ENCODE data around the gene ADAM12.
"Not testable (repeated sequence)": the region's sequence is repeated elsewhere in the genome, so short reads cannot be mapped to it uniquely, and the experiment has no call there.

ADAM12 gene

DNA sequence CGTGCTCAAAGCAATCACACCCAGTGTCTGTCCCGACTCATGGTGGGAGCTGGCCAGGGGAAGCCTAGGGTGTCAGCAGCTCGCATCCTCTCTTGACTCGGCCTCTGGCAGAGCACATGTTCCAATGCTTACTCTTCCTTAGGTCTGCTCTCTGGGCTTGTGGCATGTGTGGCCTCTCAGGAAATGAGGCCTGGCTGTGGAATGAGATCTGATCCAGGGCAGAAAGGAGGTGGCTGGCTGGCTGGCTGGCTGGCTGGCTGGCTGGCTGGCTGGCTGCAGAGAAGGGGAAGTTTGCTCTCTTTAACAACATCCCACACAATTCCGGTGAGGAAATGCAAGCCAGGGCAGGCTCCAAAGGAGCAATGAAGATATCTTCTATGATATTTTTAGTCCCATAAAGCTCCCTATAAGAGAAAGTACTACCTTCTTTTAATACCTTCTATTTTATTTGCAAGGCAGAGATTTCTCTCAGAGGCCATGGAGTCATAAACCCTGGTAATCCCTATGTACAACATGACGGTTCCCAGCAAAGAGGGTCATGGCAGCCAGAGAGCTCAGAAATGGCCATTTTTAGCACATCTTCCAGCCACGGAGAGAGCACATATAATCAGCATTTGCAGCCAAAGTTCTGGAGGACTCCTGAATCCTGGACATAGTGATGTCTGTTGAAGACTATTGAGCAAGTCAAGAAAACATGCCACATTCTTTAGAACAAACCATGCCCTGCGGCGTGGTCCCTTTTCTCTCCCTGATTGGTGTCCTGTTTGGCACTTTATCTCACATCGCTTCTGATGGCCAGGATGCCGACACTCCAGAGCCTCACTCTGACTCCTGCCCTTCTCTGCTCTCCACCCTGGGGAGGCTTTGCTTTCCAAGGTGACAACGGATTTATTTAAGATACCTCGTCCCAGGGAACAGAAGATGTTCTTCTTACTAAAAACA lies 338.2 kb downstream of the ADAM12 start:
- H3K4me1 ChIP-seq, result peaks cover 4% of the 10 kb centered on the region; the same call in 1 of the 2 replicates
- no peak overlapping the region for H3K4me3 ChIP-seq (ENCODE audit: low read depth, low read length)
- H3K36me3 ChIP-seq, result no peaks in the 10 kb centered on the region
- TF ChIP-seq, protein P1, sequence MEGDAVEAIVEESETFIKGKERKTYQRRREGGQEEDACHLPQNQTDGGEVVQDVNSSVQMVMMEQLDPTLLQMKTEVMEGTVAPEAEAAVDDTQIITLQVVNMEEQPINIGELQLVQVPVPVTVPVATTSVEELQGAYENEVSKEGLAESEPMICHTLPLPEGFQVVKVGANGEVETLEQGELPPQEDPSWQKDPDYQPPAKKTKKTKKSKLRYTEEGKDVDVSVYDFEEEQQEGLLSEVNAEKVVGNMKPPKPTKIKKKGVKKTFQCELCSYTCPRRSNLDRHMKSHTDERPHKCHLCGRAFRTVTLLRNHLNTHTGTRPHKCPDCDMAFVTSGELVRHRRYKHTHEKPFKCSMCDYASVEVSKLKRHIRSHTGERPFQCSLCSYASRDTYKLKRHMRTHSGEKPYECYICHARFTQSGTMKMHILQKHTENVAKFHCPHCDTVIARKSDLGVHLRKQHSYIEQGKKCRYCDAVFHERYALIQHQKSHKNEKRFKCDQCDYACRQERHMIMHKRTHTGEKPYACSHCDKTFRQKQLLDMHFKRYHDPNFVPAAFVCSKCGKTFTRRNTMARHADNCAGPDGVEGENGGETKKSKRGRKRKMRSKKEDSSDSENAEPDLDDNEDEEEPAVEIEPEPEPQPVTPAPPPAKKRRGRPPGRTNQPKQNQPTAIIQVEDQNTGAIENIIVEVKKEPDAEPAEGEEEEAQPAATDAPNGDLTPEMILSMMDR (IDR thresholded peaks at IDR 0.05; ENCODE audit: low read depth, low read length), result no peak
- peak; percentile 56 for DNase-seq
- H3K27me3 ChIP-seq, result no peaks in the 10 kb centered on the region
- no peaks in the 10 kb centered on the region for H3K9me3 ChIP-seq

DNA sequence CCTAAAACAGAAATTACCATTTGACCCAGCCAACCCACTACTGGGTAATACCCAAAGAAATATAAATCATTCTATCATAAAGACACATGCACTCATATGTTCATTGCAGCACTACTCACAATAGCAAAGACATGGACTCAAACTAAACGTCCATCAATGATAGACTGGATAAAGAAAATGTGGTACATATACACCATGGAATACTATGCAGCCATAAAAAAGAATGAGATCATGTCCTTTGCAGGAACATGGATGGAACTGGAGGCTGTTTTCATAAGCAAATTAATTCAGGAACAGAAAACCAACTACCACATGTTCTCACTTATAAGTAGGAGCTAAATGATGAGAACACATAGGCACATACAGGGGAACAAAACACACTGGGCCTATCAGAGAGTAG lies 340.5 kb downstream of the ADAM12 start:
- H3K9me3 ChIP-seq, DNase-seq, H3K36me3 ChIP-seq: not testable (repeated sequence)

DNA sequence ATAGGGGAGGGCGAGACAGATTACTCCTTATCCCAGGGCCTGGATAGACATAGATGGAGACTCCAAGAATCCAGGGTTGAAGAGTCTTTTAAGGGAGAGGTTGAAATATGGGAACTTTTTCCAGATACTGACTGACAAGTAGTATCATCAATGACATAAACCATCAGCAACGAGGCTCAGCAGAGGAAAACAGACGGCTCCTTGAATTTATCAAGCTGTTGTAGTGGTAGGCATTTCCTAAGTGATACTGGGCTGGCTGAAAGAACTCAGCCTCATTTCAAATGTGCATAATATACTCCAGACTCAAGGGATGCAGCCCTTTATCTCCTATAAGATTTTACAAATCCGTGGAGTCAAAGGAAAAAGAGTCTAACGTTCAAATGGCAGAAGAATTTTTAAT lies 341.4 kb downstream of the ADAM12 start:
- no peak for DNase-seq
- Histone ChIP-seq H3K4me1 (peaks cover 8% of the 10 kb centered on the region), H3K9me3 (no peaks in the 10 kb centered on the region), H3K4me3 (ENCODE audit: low read depth, low read length) (no peak overlapping the region), H3K36me3 (no peaks in the 10 kb centered on the region), H3K27me3 (no peaks in the 10 kb centered on the region)
- TF ChIP-seq, protein P1 (IDR thresholded peaks at IDR 0.05; ENCODE audit: low read depth, low read length), result no peak

More for the DNA sequence above, 340.5 kb downstream of the ADAM12 start:
- H3K27me3 ChIP-seq; H3K4me3 ChIP-seq (ENCODE audit: low read depth, low read length); H3K4me1 ChIP-seq: not testable (repeated sequence)

DNA sequence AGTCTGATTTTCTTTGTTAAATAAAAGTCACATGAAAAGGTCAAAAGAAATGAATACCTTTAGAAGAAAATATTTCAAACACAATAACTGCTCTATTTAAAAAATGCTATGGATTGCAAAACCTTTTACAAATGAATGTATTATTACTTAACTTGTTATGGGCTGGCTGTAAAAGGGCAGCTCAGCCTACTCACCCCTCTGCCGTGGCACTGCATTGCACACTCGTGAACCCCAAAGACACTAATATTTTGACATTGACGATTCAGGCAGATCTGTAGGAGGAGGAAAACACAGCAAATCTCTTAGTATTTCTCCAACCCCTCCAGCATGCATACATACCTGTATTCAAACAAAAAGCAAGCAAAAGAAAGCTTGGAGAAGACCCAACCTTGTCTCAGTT lies 342.4 kb downstream of the ADAM12 start:
- Histone ChIP-seq H3K27me3 (no peaks in the 10 kb centered on the region), H3K4me1 (peaks cover 12% of the 10 kb centered on the region), H3K9me3 (no peaks in the 10 kb centered on the region), H3K36me3 (no peaks in the 10 kb centered on the region), H3K4me3 (ENCODE audit: low read depth, low read length) (no peak overlapping the region)
- TF ChIP-seq, protein P1 (IDR thresholded peaks at IDR 0.05; ENCODE audit: low read depth, low read length), result no peak
- DNase-seq, result no peak

DNA sequence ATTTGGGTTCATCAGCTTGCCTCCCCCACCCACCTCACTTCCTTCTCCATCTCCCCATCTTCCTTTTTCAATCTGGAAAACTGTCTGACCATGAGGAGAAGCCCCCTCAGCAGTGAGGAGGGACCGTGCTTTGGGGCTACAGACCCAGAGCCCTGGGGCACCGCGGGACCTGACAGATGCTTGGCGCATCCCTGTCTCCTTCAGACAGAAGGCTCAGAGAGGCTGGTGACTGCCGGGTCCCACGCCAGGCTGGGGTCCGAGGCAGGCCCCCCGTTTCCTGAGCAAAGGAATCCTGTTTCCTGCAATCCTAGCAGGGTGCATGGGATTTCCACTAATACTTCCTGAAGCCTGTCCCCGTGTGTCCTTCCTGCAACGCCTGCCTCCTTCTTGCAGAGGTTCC lies 344.9 kb downstream of the ADAM12 start:
- TF ChIP-seq, protein P1 (IDR thresholded peaks at IDR 0.05; ENCODE audit: low read depth, low read length), result no peak
- Histone ChIP-seq H3K4me3 (ENCODE audit: low read depth, low read length) (no peak overlapping the region), H3K9me3 (no peaks in the 10 kb centered on the region), H3K36me3 (no peaks in the 10 kb centered on the region), H3K27me3 (no peaks in the 10 kb centered on the region), H3K4me1 (peaks cover 8% of the 10 kb centered on the region)
- DNase-seq, result no peak

DNA sequence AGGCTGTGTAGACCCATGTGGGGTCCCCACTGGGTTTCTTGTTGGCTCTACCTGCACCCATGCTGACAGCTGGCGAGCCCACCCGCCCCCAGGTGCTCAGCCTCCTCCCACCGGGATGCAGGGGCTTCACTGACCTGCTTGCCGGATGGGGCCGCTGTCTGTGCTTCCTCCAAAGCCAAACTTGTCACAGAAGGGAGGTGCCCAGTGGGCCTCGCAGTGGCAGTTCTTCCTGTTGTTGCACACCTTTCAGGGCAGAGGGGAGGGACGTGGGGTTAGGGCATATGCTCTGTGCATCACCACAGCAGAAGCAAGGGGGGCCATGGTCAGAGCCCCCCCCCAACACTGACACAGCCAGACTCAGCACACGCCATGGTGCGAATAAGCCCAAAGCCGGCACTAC lies 345.4 kb downstream of the ADAM12 start:
- Histone ChIP-seq H3K36me3 (no peaks in the 10 kb centered on the region), H3K4me1 (peaks cover 8% of the 10 kb centered on the region), H3K4me3 (ENCODE audit: low read depth, low read length) (no peak overlapping the region), H3K9me3 (no peaks in the 10 kb centered on the region), H3K27me3 (no peaks in the 10 kb centered on the region)
- no peak for DNase-seq
- TF ChIP-seq, protein P1 (IDR thresholded peaks at IDR 0.05; ENCODE audit: low read depth, low read length), result no peak

Measured in BE2C (cell line).